Endodermal cell (in vitro differentiated cells): Measurements from ENCODE around the gene RPH3AL. TPM values are rescaled to one million over a fixed set of nuclear protein-coding genes. Genes with fewer than 3 reads are reported as not detected.
A peak's percentile ranks its signal among the peaks of the same experiment; 100 is the strongest.

Experiments used
- DNase-seq: peaks from one replicate; pipeline ENCODE4 v3.0.0-alpha.2; 2017
- H3K27ac ChIP-seq: 2 replicates; pipeline ENCODE4 v1.5.1; 2013; ENCODE audit warnings: mild to moderate bottlenecking, low read depth, low read length, moderate library complexity
- H3K27me3 ChIP-seq: 2 replicates; pipeline ENCODE4 v1.6.1; 2013; ENCODE audit warnings: mild to moderate bottlenecking, low read length, moderate library complexity; ENCODE audit not compliant: insufficient read depth, control insufficient read depth, poor library complexity, severe bottlenecking
- H3K36me3 ChIP-seq: 2 replicates; pipeline ENCODE4 v1.7.0; 2013; ENCODE audit warnings: mild to moderate bottlenecking, low read length, moderate library complexity; ENCODE audit not compliant: control insufficient read depth, insufficient read depth
- H3K4me1 ChIP-seq: one replicate; pipeline ENCODE4 v1.7.0; 2013; ENCODE audit warnings: low read length; ENCODE audit not compliant: control insufficient read depth, insufficient read depth
- H3K4me3 ChIP-seq: 2 replicates; pipeline ENCODE4 v1.5.1; 2013; ENCODE audit warnings: mild to moderate bottlenecking, low read length, moderate library complexity
- H3K9ac ChIP-seq: 2 replicates; pipeline ENCODE4 v1.6.1; 2013; ENCODE audit warnings: mild to moderate bottlenecking, low read length, moderate library complexity; ENCODE audit not compliant: poor library complexity, severe bottlenecking; ENCODE audit errors: extremely low read depth
- H3K9me3 ChIP-seq: 2 replicates; pipeline ENCODE4 v1.6.1; 2013; ENCODE audit warnings: mild to moderate bottlenecking, low read length, moderate library complexity; ENCODE audit not compliant: control insufficient read depth
- H3K27ac Mint-ChIP-seq: 2 replicates; pipeline ENCODE4 v1.8.0; 2020; ENCODE audit warnings: mixed read lengths
- H3K27me3 Mint-ChIP-seq: 2 replicates; pipeline ENCODE4 v1.8.0; 2021; ENCODE audit warnings: mild to moderate bottlenecking, mixed read lengths; ENCODE audit not compliant: insufficient read depth
- H3K36me3 Mint-ChIP-seq: 2 replicates; pipeline ENCODE4 v1.8.0; 2020; ENCODE audit warnings: low read depth, mixed read lengths
- H3K4me1 Mint-ChIP-seq: 2 replicates; pipeline ENCODE4 v1.8.0; 2020; ENCODE audit warnings: mixed read lengths
- H3K4me3 Mint-ChIP-seq: 2 replicates; pipeline ENCODE4 v1.8.0; 2020; ENCODE audit warnings: mild to moderate bottlenecking, moderate library complexity, mixed read lengths
- H3K9me3 Mint-ChIP-seq: 2 replicates; pipeline ENCODE4 v1.8.0; 2020; ENCODE audit warnings: mild to moderate bottlenecking, mixed read lengths
- WGBS, 2 experiments: methylation state at CpG; one replicate each; pipeline versions ENCODE4 v1.1.5 to v1.1.7; 2013; ENCODE audit warnings: missing lambda C conversion rate in 2 of 2, mixed read lengths in 1 of 2; ENCODE audit not compliant: insufficient coverage in 1 of 2, insufficient read length in 1 of 2; 5-methylcytosine and 5-hydroxymethylcytosine counted together
- total RNA-seq, 2 donors: library from RNA; stranded (reverse); fragmentation: NEBNext Ultra II Directional in 1 of 2; extraction: Animal tissue kit (Norgen Biotek cat#: 25700) in 1 of 2; gene quantifications; 2 replicates in 1 of 2; 3 replicates in 1 of 2; pipeline ENCODE4 v1.2.1, GENCODE V29; 2021
- TF ChIP-seq, protein P1 (sequence below): fragments of 200-600 bp; sonication (generic); conservative IDR thresholded peaks from 2 replicates; pipeline ENCODE4 v1.5.0; 2021; ENCODE audit warnings: antibody characterized with exemption, mild to moderate bottlenecking

RPH3AL gene
- total RNA-seq, 2 donors from 2014 or later = 14.7 to 16.9 TPM

DNA sequence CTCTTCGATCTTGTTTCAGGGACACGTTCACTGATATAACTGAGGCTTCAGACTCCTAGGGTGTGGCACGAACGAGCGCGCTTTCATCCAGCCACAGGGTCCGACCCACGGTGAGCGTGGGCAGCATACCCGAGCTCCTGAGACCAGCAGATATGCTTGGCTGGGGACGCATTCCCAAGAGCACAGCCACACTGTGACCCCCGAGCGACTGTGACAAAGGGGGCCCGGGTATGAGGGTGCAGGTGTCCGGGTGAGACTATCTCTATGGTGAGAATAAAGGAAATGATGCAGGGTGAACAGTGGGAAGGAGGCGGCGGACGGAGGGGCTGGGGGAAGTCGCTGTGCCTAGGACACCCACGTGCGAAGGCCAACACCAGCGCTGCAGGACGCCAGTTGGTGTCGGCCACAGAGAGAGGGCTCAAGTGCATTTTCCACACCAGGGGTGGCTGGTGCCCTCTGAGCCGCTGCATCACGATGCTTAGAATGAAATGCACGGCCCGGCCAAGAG, 17.6 kb downstream of the RPH3AL start:
- WGBS, 2 experiments = 86 to 87% methylated on average over 27 to 28 of the region's 28 CpGs
- H3K4me3 Mint-ChIP-seq = no peak overlapping the region
- no peak overlapping the region for H3K27ac Mint-ChIP-seq
- no peak overlapping the region for H3K4me3 ChIP-seq
- no peaks in the 10 kb centered on the region for H3K4me1 ChIP-seq
- no peaks in the 10 kb centered on the region for H3K9me3 ChIP-seq
- H3K27ac ChIP-seq = no peak overlapping the region
- no peaks in the 10 kb centered on the region for H3K27me3 ChIP-seq
- no peaks in the 10 kb centered on the region for H3K9me3 Mint-ChIP-seq
- H3K27me3 Mint-ChIP-seq = no peaks in the 10 kb centered on the region
- peaks cover 31% of the 10 kb centered on the region for H3K4me1 Mint-ChIP-seq
- TF ChIP-seq, protein P1, sequence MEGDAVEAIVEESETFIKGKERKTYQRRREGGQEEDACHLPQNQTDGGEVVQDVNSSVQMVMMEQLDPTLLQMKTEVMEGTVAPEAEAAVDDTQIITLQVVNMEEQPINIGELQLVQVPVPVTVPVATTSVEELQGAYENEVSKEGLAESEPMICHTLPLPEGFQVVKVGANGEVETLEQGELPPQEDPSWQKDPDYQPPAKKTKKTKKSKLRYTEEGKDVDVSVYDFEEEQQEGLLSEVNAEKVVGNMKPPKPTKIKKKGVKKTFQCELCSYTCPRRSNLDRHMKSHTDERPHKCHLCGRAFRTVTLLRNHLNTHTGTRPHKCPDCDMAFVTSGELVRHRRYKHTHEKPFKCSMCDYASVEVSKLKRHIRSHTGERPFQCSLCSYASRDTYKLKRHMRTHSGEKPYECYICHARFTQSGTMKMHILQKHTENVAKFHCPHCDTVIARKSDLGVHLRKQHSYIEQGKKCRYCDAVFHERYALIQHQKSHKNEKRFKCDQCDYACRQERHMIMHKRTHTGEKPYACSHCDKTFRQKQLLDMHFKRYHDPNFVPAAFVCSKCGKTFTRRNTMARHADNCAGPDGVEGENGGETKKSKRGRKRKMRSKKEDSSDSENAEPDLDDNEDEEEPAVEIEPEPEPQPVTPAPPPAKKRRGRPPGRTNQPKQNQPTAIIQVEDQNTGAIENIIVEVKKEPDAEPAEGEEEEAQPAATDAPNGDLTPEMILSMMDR = no peak
- H3K9ac ChIP-seq = no peak overlapping the region
- H3K36me3 Mint-ChIP-seq = no peaks in the 10 kb centered on the region
- peak; percentile 53 for DNase-seq
- no peaks in the 10 kb centered on the region for H3K36me3 ChIP-seq

DNA sequence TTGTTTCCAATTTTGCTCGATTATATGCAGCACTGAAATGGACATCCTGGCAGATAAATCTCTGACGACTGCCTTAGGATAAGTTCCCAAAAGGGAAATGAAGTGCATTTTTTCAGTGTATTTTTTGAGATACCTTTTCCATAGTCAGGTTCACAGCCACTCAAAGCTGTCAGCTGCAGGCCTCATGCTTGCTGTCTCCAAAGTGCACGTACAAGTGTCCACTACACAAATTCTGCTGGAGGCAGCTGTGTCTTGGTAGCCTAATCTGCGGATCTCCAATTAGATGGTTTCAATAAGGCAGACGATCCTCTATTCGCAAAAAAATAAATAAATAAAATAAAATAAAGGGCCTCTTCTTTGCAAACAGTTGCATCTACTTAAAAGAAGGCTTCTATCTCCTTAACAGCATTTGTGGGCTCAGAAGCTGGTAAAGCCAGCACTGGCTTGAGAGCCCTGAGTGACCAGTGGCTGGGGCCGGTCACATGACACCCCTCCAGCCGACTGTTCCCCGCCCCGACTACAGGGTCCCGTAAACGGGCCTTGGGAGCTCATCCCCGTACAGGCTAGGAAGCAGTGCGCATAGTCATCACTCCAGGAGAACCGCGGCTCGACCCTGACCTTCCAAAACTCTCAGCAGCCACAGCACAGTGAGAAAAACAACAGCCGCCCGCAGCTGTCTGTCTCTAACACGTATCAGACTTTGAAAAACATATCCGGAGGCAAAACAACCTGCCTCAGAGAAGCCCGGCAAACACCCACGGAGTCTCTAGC, 18.8 kb downstream of the RPH3AL start:
- H3K27me3 ChIP-seq = no peaks in the 10 kb centered on the region
- H3K4me1 Mint-ChIP-seq = peaks cover 28% of the 10 kb centered on the region
- no peaks in the 10 kb centered on the region for H3K9me3 ChIP-seq
- H3K4me3 Mint-ChIP-seq = no peak overlapping the region
- H3K36me3 Mint-ChIP-seq = no peaks in the 10 kb centered on the region
- DNase-seq = peak; percentile 88
- WGBS, 2 experiments = 68 to 70% methylated on average over 11 to 23 of the region's 23 CpGs
- H3K9ac ChIP-seq = no peak overlapping the region
- H3K27me3 Mint-ChIP-seq = no peaks in the 10 kb centered on the region
- TF ChIP-seq, protein P1 = no peak
- no peak overlapping the region for H3K4me3 ChIP-seq
- H3K27ac Mint-ChIP-seq = peak overlapping the region; percentile 79
- no peaks in the 10 kb centered on the region for H3K9me3 Mint-ChIP-seq
- H3K36me3 ChIP-seq = no peaks in the 10 kb centered on the region
- H3K27ac ChIP-seq = no peak overlapping the region
- no peaks in the 10 kb centered on the region for H3K4me1 ChIP-seq

DNA sequence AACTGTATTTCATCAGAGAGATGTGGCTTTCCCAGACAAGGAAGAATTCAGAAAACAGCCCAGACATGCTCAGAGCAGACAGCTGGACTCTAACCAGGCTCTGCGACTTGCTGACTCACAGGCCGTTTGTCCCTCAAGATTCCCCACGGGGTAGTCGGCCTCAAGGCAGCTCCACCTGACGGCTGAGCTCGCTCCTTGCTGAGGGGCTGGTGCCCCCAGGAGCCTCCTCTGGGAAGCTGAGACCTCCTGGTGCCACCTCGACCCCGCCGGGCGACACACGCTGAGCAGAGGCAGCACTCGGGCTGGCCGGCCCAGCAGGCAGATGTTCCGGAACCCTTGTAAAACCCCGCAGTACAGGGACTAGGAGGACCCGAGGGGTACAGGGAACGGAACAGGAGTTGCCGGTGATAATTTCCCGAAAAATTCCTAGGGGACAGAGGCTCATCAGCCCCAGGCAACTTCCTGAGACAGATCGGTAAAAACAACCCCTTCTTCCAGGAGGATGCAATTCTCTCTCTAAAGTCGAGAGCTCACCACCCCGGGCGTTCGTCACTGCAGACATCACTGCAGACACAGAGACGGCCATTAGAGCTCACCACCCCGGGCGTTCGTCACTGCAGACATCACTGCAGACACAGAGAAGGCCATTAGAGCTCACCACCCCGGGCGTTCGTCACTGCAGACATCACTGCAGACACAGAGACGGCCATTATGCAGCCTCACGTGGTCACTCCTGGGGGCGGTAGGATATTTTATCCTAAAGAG, 19.9 kb downstream of the RPH3AL start:
- peaks cover 28% of the 10 kb centered on the region for H3K4me1 Mint-ChIP-seq
- H3K4me1 ChIP-seq = no peaks in the 10 kb centered on the region
- TF ChIP-seq, protein P1 = no peak
- 88 to 91% methylated on average over 22 to 34 of the region's 34 CpGs for WGBS, 2 experiments
- H3K9me3 ChIP-seq = no peaks in the 10 kb centered on the region
- no peak overlapping the region for H3K27ac Mint-ChIP-seq
- H3K9me3 Mint-ChIP-seq = no peaks in the 10 kb centered on the region
- no peaks in the 10 kb centered on the region for H3K27me3 ChIP-seq
- H3K27ac ChIP-seq = no peak overlapping the region
- DNase-seq = peak; percentile 53
- no peak overlapping the region for H3K4me3 Mint-ChIP-seq
- H3K36me3 Mint-ChIP-seq = no peaks in the 10 kb centered on the region
- no peak overlapping the region for H3K9ac ChIP-seq
- H3K36me3 ChIP-seq = no peaks in the 10 kb centered on the region
- H3K27me3 Mint-ChIP-seq = no peaks in the 10 kb centered on the region
- no peak overlapping the region for H3K4me3 ChIP-seq
